ENCODE results near the gene MIA. TPM values are rescaled to one million over a fixed set of nuclear protein-coding genes. Genes with fewer than 3 reads are reported as not detected.
A peak's percentile ranks its signal among the peaks of the same experiment; 100 is the strongest.

MIA gene
- total and polyA plus RNA-seq, 9 of the 15 experiments (the other 6 are each of a cell fraction or from before 2014, with no cell fraction given), result 0.21 TPM; not detected in 8

GRCh38 chr19:40798683-40799557, 23.6 kb downstream of the MIA start, which contains the start of gene EGLN2 (continued):
- TF ChIP-seq PATZ1 (CRISPR knock-in tag; IDR thresholded peaks at IDR 0.05; ENCODE audit: borderline replicate concordance) (no peak), SMARCA4 (IDR thresholded peaks at IDR 0.05) (no peak), YY1 (IDR thresholded peaks at IDR 0.05; ENCODE audit: borderline replicate concordance in 1 of 3, control insufficient read depth in 1 of 3, extremely low read depth in 1 of 3, insufficient read depth in 3 of 3, insufficient read length in 1 of 3, insufficient replicate concordance in 2 of 3, low read depth in 1 of 3, low read length in 2 of 3) (peak in 2 of 3 experiments; percentile 47 to 56), NFRKB (IDR thresholded peaks at IDR 0.05; ENCODE audit: low read depth) (no peak; the same call in 1 of the 2 replicates), CREB1 (IDR thresholded peaks at IDR 0.05) (peak; percentile 66), CREB1 (CRISPR knock-in tag; IDR thresholded peaks at IDR 0.05) (peak; percentile 38), CC2D1A (IDR thresholded peaks at IDR 0.05) (no peak), ZNF780A (CRISPR knock-in tag; IDR thresholded peaks at IDR 0.05) (no peak), ZBTB11 (CRISPR knock-in tag; IDR thresholded peaks at IDR 0.05) (no peak), GATAD2A (IDR thresholded peaks at IDR 0.05) (no peak), ZNF316 (IDR thresholded peaks at IDR 0.05) (no peak), MTA3 (IDR thresholded peaks at IDR 0.05; ENCODE audit: borderline replicate concordance) (no peak), L3MBTL2 (IDR thresholded peaks at IDR 0.05) (no peak), SREBF1 (IDR thresholded peaks at IDR 0.05; ENCODE audit: borderline replicate concordance, low read depth, low read length) (no peak), TCFL5 (CRISPR knock-in tag; conservative IDR thresholded peaks at IDR 0.05) (no peak), PREB (CRISPR knock-in tag; IDR thresholded peaks at IDR 0.05) (no peak), MAX (CRISPR knock-in tag; IDR thresholded peaks at IDR 0.05) (peak; percentile 63; the same call in 1 of the 2 replicates), POLR2AphosphoS5 (IDR thresholded peaks at IDR 0.05; ENCODE audit: control insufficient read depth, insufficient read depth, low read depth, low read length) (peak; percentile 40; the same call in 1 of the 2 replicates)

Measured in K562 (cell line).